ENCODE results near the gene CXCL1.

The CXCL1 gene

DNA sequence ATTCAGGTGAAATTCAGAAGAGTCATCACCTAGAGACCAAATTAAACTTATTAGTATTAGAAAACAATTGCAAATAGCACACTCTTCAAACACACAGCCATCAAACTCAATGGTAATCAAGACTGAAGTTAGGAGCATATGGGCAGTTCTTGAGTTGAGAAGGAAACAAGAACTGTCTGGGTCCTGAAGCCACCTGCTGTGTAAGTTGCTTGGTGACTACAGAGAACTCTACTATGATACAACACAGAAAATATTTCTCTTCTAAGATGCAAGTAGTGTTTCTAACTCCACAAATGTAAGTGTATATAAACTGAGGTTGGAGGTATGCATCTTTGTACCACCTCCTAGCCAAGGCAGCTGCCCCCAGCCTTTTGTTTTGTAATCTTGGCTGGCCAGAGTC is 16.4 kb upstream of the CXCL1 start:
- Histone ChIP-seq H3K27me3 (ENCODE audit: control insufficient read depth, insufficient read depth, low read length) (peaks cover 19% of the 10 kb centered on the region), H3K4me1 (ENCODE audit: control insufficient read depth, insufficient read depth, low read length) (0 out of 2 replicates have a peak, but pooled peaks cover 8% of the 10 kb centered on the region), H3K36me3 (ENCODE audit: control insufficient read depth, insufficient read depth, low read length) (no peaks in the 10 kb centered on the region), H3K4me3 (ENCODE audit: low read depth, low read length) (no peak overlapping the region), H3K9ac (ENCODE audit: low read depth, low read length) (no peak overlapping the region), H3K27ac (ENCODE audit: low read depth, low read length) (no peak overlapping the region), H3K9me3 (ENCODE audit: control insufficient read depth, insufficient read depth, low read length) (no peaks in the 10 kb centered on the region)

DNA sequence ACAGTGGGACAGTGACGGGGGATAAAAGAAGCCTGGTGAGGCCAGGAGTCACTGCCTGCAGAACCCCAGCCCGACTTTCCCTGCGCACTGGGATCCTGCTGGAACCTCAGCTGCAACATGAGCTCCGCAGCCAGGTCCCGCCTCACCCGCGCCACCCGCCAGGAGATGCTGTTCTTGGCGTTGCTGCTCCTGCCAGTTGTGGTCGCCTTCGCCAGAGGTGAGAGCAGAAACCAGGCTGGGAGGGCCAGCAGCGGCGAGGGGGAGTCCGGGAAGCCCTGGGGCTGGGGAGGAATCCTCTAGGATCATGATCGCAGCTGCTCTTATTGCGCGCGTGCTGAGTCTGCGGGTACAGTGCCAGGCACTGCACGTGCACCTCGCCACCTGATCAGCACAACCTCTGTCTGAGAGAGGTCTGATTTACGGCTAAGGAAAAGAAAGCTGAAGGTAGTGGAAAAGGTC is 15.9 kb upstream of the CXCL1 start, which contains the start of gene PF4V1:
PF4V1 (plus strand) TSS at position 51 of the 459 bp plus-strand sequence; CDS start at position 118, 67 bp downstream.
- no peak within 1 kb of the TSS for H3K27ac ChIP-seq (ENCODE audit: low read depth, low read length)
- no peaks in the 10 kb centered on the region for H3K36me3 ChIP-seq (ENCODE audit: control insufficient read depth, insufficient read depth, low read length)
- no peak within 1 kb of the TSS for H3K9ac ChIP-seq (ENCODE audit: low read depth, low read length)
- 0 out of 2 replicates have a peak, but pooled peaks cover 8% of the 10 kb centered on the region for H3K4me1 ChIP-seq (ENCODE audit: control insufficient read depth, insufficient read depth, low read length)
- no peaks in the 10 kb centered on the region for H3K9me3 ChIP-seq (ENCODE audit: control insufficient read depth, insufficient read depth, low read length)
- H3K4me3 ChIP-seq (ENCODE audit: low read depth, low read length), result peak within 1 kb of the TSS; percentile 49
- H3K27me3 ChIP-seq (ENCODE audit: control insufficient read depth, insufficient read depth, low read length), result peaks cover 19% of the 10 kb centered on the region

DNA sequence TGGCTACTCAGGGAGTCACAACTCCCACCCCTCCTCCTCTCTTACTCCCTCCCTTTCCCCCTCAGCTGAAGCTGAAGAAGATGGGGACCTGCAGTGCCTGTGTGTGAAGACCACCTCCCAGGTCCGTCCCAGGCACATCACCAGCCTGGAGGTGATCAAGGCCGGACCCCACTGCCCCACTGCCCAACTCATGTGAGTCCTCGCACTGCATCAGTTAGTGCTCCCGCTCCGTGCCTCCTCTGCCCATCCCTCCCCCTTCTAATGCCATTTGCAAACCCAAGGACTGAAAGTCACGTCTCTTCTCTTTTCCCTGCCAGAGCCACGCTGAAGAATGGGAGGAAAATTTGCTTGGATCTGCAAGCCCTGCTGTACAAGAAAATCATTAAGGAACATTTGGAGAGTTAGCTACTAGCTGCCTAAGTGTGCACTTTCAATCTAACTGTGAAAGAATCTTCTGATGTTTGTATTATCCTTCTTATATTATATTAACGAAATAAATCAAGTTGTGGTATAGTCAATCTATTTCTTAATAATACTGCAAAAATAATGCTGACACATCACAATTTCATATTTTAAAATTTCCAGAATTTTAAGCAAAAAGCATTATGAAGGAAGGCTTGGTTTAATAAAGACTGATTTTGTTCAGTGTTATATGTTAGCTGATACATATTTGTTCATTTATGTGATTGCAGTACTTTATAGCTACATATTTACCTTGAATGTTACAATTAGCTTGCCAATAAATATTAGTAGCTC is 15.3 kb upstream of the CXCL1 start:
- H3K4me3 ChIP-seq (ENCODE audit: low read depth, low read length), result peak overlapping the region; percentile 49
- no peaks in the 10 kb centered on the region for H3K9me3 ChIP-seq (ENCODE audit: control insufficient read depth, insufficient read depth, low read length)
- H3K27me3 ChIP-seq (ENCODE audit: control insufficient read depth, insufficient read depth, low read length), result peaks cover 19% of the 10 kb centered on the region
- no peak overlapping the region for H3K9ac ChIP-seq (ENCODE audit: low read depth, low read length)
- H3K27ac ChIP-seq (ENCODE audit: low read depth, low read length), result no peak overlapping the region
- H3K36me3 ChIP-seq (ENCODE audit: control insufficient read depth, insufficient read depth, low read length), result no peaks in the 10 kb centered on the region
- H3K4me1 ChIP-seq (ENCODE audit: control insufficient read depth, insufficient read depth, low read length), result 0 out of 2 replicates have a peak, but pooled peaks cover 8% of the 10 kb centered on the region

DNA sequence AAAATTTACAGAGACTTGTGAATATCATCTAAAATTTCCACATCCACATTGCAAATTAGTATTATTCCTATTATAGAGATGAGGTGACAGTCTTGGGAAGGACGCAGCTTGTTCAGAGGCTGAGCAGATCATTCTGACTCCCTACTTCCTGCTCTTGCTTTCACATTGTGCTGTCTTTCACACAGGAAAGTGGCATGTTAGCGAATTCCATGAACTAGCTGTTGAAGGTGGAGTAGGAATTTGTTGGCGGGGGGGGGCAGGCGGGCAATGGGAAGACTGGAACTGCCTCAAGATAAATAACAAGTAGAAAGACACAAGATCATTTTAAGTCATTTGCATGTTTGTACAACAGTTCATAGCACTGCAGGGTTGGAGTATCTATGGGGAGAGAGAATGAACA is 13.8 kb upstream of the CXCL1 start:
- H3K27ac ChIP-seq (ENCODE audit: low read depth, low read length), result no peak overlapping the region
- no peaks in the 10 kb centered on the region for H3K9me3 ChIP-seq (ENCODE audit: control insufficient read depth, insufficient read depth, low read length)
- no peak overlapping the region for H3K4me3 ChIP-seq (ENCODE audit: low read depth, low read length)
- no peaks in the 10 kb centered on the region for H3K36me3 ChIP-seq (ENCODE audit: control insufficient read depth, insufficient read depth, low read length)
- H3K9ac ChIP-seq (ENCODE audit: low read depth, low read length), result no peak overlapping the region
- H3K4me1 ChIP-seq (ENCODE audit: control insufficient read depth, insufficient read depth, low read length), result 0 out of 2 replicates have a peak, but pooled peaks cover 4% of the 10 kb centered on the region
- peaks cover 19% of the 10 kb centered on the region for H3K27me3 ChIP-seq (ENCODE audit: control insufficient read depth, insufficient read depth, low read length)

DNA sequence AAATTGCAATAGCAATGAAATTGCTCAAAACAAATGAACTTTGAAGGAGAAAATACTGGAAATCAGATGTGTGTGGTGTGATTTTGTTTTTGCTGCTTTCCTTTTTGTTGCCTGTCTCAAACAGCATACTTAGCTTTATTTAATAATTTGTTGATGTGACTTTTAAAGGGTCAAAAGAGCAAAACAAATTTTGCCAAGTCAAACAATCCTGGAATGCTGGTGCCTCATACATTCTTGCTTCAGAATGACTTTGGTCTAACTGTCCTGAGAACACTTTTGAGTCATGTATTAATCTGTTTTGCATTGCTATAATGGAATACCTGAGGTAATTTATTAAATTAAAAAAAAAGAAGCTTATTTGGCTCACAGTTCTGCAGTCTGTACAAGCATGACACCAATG is 12.7 kb upstream of the CXCL1 start:
- H3K9ac ChIP-seq (ENCODE audit: low read depth, low read length), result no peak overlapping the region
- H3K27ac ChIP-seq (ENCODE audit: low read depth, low read length), result no peak overlapping the region

DNA sequence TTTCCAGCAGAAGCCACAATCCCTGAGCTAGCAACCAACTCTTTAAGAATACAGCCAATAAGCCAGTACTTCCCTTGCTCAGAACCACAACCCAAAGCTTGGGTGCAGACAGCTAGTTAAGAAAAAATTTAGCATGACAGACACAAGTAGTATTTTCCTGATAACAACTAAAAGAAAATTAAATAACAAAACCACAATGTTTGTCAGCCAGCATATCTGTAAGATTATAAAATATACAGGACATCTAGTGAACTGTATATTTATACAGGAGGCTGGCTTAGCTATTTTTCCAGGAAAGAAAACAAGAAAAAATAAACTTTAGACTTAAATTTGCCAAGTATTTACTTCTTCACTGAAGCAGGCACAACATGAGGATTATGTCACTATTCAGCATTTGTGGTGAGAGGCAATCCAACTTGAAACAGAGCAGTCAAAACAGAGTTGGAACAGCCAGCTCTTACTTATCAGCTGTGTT is 9.5 kb upstream of the CXCL1 start:
- Histone ChIP-seq H3K36me3 (ENCODE audit: control insufficient read depth, insufficient read depth, low read length) (no peaks in the 10 kb centered on the region), H3K9me3 (ENCODE audit: control insufficient read depth, insufficient read depth, low read length) (no peaks in the 10 kb centered on the region), H3K4me1 (ENCODE audit: control insufficient read depth, insufficient read depth, low read length) (no peaks in the 10 kb centered on the region), H3K27me3 (ENCODE audit: control insufficient read depth, insufficient read depth, low read length) (no peaks in the 10 kb centered on the region), H3K9ac (ENCODE audit: low read depth, low read length) (no peak overlapping the region), H3K27ac (ENCODE audit: low read depth, low read length) (no peak overlapping the region), H3K4me3 (ENCODE audit: low read depth, low read length) (no peak overlapping the region)

More for the DNA sequence above, 12.7 kb upstream of the CXCL1 start:
- Histone ChIP-seq H3K9me3 (ENCODE audit: control insufficient read depth, insufficient read depth, low read length) (no peaks in the 10 kb centered on the region), H3K27me3 (ENCODE audit: control insufficient read depth, insufficient read depth, low read length) (peaks cover 19% of the 10 kb centered on the region), H3K4me3 (ENCODE audit: low read depth, low read length) (no peak overlapping the region), H3K4me1 (ENCODE audit: control insufficient read depth, insufficient read depth, low read length) (0 out of 2 replicates have a peak, but pooled peaks cover 4% of the 10 kb centered on the region), H3K36me3 (ENCODE audit: control insufficient read depth, insufficient read depth, low read length) (no peaks in the 10 kb centered on the region)

DNA sequence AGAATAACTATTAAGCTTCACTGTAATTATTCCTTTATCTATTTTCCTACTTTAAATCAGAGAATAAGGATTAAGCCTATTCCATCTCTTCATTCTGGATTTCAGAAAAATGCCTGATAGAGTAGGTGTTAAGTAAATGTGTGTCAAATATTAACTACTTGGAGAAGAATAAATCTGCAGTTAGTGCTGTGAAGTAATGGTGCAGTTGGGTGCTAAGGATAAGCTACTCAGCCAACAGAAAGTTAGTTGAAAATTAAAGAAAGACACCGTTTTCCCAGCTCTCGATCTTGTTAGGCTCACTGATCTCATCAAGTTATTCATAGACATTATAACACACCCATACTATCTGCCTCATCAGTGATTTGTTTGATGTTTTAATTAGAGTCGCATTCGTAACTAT is 9.0 kb upstream of the CXCL1 start:
- H3K4me3 ChIP-seq (ENCODE audit: low read depth, low read length), result no peak overlapping the region
- no peak overlapping the region for H3K27ac ChIP-seq (ENCODE audit: low read depth, low read length)
- H3K36me3 ChIP-seq (ENCODE audit: control insufficient read depth, insufficient read depth, low read length), result no peaks in the 10 kb centered on the region
- no peak overlapping the region for H3K9ac ChIP-seq (ENCODE audit: low read depth, low read length)
- no peaks in the 10 kb centered on the region for H3K9me3 ChIP-seq (ENCODE audit: control insufficient read depth, insufficient read depth, low read length)
- no peaks in the 10 kb centered on the region for H3K27me3 ChIP-seq (ENCODE audit: control insufficient read depth, insufficient read depth, low read length)
- H3K4me1 ChIP-seq (ENCODE audit: control insufficient read depth, insufficient read depth, low read length), result no peaks in the 10 kb centered on the region

DNA sequence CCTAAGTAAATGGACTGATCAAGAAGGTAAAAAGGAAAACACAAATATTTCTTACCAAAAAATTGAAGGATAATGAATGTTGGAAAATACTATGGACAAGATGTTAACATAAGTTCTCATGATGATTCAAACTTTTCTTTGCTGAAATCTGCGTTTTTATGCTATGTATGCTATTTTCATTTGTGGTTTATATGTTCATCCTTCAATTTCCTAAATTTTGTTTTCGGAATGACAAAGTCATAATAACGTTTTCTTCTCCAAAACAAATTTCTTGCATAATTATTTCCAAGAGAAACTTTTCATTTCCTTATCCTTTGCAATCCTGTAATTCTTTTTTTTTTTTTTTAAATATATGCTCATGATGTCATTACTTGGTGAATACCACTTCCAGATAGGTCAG is 8.3 kb upstream of the CXCL1 start:
- Histone ChIP-seq H3K4me3 (ENCODE audit: low read depth, low read length) (no peak overlapping the region), H3K4me1 (ENCODE audit: control insufficient read depth, insufficient read depth, low read length) (no peaks in the 10 kb centered on the region), H3K27ac (ENCODE audit: low read depth, low read length) (no peak overlapping the region), H3K36me3 (ENCODE audit: control insufficient read depth, insufficient read depth, low read length) (no peaks in the 10 kb centered on the region), H3K9ac (ENCODE audit: low read depth, low read length) (no peak overlapping the region), H3K9me3 (ENCODE audit: control insufficient read depth, insufficient read depth, low read length) (no peaks in the 10 kb centered on the region), H3K27me3 (ENCODE audit: control insufficient read depth, insufficient read depth, low read length) (no peaks in the 10 kb centered on the region)

DNA sequence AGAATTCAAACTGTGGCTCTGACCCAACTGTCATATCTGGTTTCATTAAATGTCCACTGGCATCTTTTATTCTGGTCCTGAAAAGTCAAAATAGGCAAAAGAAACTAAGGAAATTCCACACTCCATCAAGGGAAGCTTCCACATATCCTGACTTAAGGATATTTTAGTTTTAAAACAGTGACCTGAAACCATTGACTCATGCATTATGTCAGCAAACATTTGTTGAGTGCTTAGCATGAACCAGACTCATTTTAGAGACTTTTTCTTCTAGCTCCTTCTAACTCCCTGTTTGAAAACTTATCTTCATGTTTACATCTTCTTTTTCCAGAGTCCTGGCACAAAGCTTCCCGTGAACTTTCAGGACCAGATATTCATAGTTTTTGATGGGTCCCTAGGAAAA is 6.9 kb upstream of the CXCL1 start:
- Histone ChIP-seq H3K9me3 (ENCODE audit: control insufficient read depth, insufficient read depth, low read length) (no peaks in the 10 kb centered on the region), H3K36me3 (ENCODE audit: control insufficient read depth, insufficient read depth, low read length) (no peaks in the 10 kb centered on the region), H3K27me3 (ENCODE audit: control insufficient read depth, insufficient read depth, low read length) (no peaks in the 10 kb centered on the region), H3K9ac (ENCODE audit: low read depth, low read length) (no peak overlapping the region), H3K4me3 (ENCODE audit: low read depth, low read length) (no peak overlapping the region), H3K27ac (ENCODE audit: low read depth, low read length) (no peak overlapping the region), H3K4me1 (ENCODE audit: control insufficient read depth, insufficient read depth, low read length) (no peaks in the 10 kb centered on the region)

DNA sequence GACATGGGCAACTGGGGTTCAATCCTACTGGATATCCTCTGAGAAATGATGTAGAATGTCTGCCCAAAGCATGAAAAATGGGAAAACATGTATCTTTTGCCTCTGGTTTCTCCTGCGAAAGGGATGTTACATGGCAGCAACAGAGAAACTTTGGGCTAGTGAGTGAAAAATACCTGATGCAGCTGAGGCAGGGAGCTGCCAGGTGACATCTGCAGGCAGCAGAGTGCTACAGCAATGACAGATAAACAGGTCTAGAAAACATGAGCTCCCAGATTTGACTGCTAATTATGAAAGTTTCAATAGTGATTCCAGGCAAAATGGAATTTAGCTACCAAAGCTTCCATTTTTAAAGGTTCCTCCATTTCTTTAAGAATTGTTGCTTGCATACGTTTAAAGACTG is 4.8 kb upstream of the CXCL1 start:
- no peaks in the 10 kb centered on the region for H3K9me3 ChIP-seq (ENCODE audit: control insufficient read depth, insufficient read depth, low read length)
- H3K36me3 ChIP-seq (ENCODE audit: control insufficient read depth, insufficient read depth, low read length), result no peaks in the 10 kb centered on the region
- no peak overlapping the region for H3K27ac ChIP-seq (ENCODE audit: low read depth, low read length)
- peaks cover 17% of the 10 kb centered on the region for H3K27me3 ChIP-seq (ENCODE audit: control insufficient read depth, insufficient read depth, low read length)
- H3K4me3 ChIP-seq (ENCODE audit: low read depth, low read length), result no peak overlapping the region
- peaks cover 3% of the 10 kb centered on the region; the same call in 1 of the 2 replicates for H3K4me1 ChIP-seq (ENCODE audit: control insufficient read depth, insufficient read depth, low read length)
- no peak overlapping the region for H3K9ac ChIP-seq (ENCODE audit: low read depth, low read length)

DNA sequence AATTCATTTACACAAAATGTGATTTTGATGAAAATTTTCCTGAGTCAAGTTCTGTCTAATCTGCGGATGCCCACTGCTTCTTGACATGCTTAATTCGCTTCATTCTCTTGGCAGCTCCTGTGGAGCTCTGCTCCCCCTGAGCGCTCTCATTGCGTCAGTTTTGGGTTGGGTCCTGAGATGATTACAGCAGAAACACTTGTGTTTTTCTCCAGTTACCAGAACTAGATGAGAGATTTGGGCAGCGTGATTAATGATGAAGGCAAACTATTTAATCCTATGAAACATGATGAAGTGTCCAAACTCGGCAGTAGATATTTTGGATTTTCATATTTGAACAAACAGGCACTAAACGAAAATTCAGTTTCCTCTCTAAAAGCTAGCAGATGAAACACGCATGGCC is 4.2 kb upstream of the CXCL1 start:
- Histone ChIP-seq H3K36me3 (ENCODE audit: control insufficient read depth, insufficient read depth, low read length) (no peaks in the 10 kb centered on the region), H3K27ac (ENCODE audit: low read depth, low read length) (no peak overlapping the region), H3K27me3 (ENCODE audit: control insufficient read depth, insufficient read depth, low read length) (peaks cover 23% of the 10 kb centered on the region), H3K9me3 (ENCODE audit: control insufficient read depth, insufficient read depth, low read length) (no peaks in the 10 kb centered on the region), H3K4me3 (ENCODE audit: low read depth, low read length) (no peak overlapping the region), H3K9ac (ENCODE audit: low read depth, low read length) (no peak overlapping the region), H3K4me1 (ENCODE audit: control insufficient read depth, insufficient read depth, low read length) (peaks cover 3% of the 10 kb centered on the region; the same call in 1 of the 2 replicates)
